SK-N-SH (cell line): ENCODE data around the gene ARHGEF10L. TPM values are rescaled to one million over a fixed set of nuclear protein-coding genes. Genes with fewer than 3 reads are reported as not detected.
A peak's percentile ranks its signal among the peaks of the same experiment; 100 is the strongest.

ENCODE experiments used
- CTCF ChIA-PET: fragments of 300-600, 350-600 bp; formaldehyde crosslinking; extraction: SDS; loops from one replicate; lab custom pipeline; 2021; lab: Yijun Ruan, JAX
- POLR2A ChIA-PET: fragments of 350-600 bp; sonication (Branson Sonifier 250); formaldehyde crosslinking; extraction: SDS; loops from one replicate; lab custom pipeline; 2020; ENCODE audit warnings: antibody characterized with exemption, inconsistent platforms; lab: Yijun Ruan, JAX
- DNase-seq: peaks from one replicate; pipeline ENCODE4 v3.0.0; 2012
- H2AFZ ChIP-seq: fragments of 200-600 bp; sonication (generic); 2 replicates; pipeline ENCODE4 v1.8.1; 2016; ENCODE audit warnings: antibody characterized with exemption, mild to moderate bottlenecking, low read depth
- H3F3A ChIP-seq: fragments of 200-600 bp; sonication (generic); replicated peaks from 2 replicates; pipeline ENCODE3; 2016; ENCODE audit warnings: antibody characterized with exemption, mild to moderate bottlenecking; ENCODE audit not compliant: insufficient read depth
- H3K27ac ChIP-seq, 2 experiments: fragments of 200-500 bp in 1 of 2; fragments of 200-600 bp in 1 of 2; sonication (Bioruptor generic) in 1 of 2; sonication (generic), shearing (Covaris generic) in 1 of 2; 2 replicates each; pipeline versions ENCODE4 v1.5.1 to v1.6.1; 2014 to 2016; ENCODE audit warnings: low read depth in 2 of 2, inconsistent platforms in 1 of 2, low read length in 1 of 2, mild to moderate bottlenecking in 1 of 2, mixed read lengths in 1 of 2
- H3K27me3 ChIP-seq: fragments of 200-600 bp; sonication (generic), shearing (Covaris generic); 2 replicates; pipeline ENCODE4 v1.6.1; 2016; ENCODE audit warnings: mixed run types; ENCODE audit not compliant: insufficient read depth
- H3K36me3 ChIP-seq, 2 experiments: fragments of 200-500 bp in 1 of 2; fragments of 200-600 bp in 1 of 2; sonication (Bioruptor generic) in 1 of 2; sonication (generic) in 1 of 2; replicated peaks in 1 of 2; 2 replicates each; pipeline versions ENCODE3 to v1.5.1; 2014 to 2016; ENCODE audit warnings: low read length in 1 of 2, mild to moderate bottlenecking in 1 of 2; ENCODE audit not compliant: insufficient read depth in 2 of 2, control insufficient read depth in 1 of 2
- H3K4me1 ChIP-seq, 2 experiments: fragments of 200-500 bp in 1 of 2; fragments of 200-600 bp in 1 of 2; sonication (Bioruptor generic) in 1 of 2; sonication (generic), shearing (Covaris generic) in 1 of 2; 2 replicates each; pipeline versions ENCODE4 v1.5.1 to v1.6.1; 2014 to 2016; ENCODE audit warnings: low read depth in 1 of 2, low read length in 1 of 2, mixed run types in 1 of 2; ENCODE audit not compliant: insufficient read depth in 2 of 2, control insufficient read depth in 1 of 2
- H3K4me2 ChIP-seq: fragments of 200-600 bp; sonication (generic), shearing (Covaris generic); 2 replicates; pipeline ENCODE4 v1.6.1; 2017; ENCODE audit warnings: mixed run types
- H3K4me3 ChIP-seq, 2 experiments: fragments of 200-500 bp in 1 of 2; fragments of 200-600 bp in 1 of 2; sonication (Bioruptor generic) in 1 of 2; sonication (generic), shearing (Covaris generic) in 1 of 2; 2 replicates each; pipeline versions ENCODE4 v1.5.1 to v1.8.1; 2014 to 2016; ENCODE audit warnings: low read depth in 2 of 2, inconsistent platforms in 1 of 2, low read length in 1 of 2, mild to moderate bottlenecking in 1 of 2, mixed read lengths in 1 of 2, moderate library complexity in 1 of 2
- H3K79me2 ChIP-seq: fragments of 200-600 bp; sonication (generic); 2 replicates; pipeline ENCODE4 v1.8.1; 2017; ENCODE audit warnings: mild to moderate bottlenecking; ENCODE audit not compliant: insufficient read depth
- H3K9ac ChIP-seq: fragments of 200-600 bp; sonication (generic); 2 replicates; pipeline ENCODE4 v1.6.1; 2017; ENCODE audit warnings: mixed run types
- H3K9me2 ChIP-seq: fragments of 200-600 bp; sonication (generic); 2 replicates; pipeline ENCODE4 v1.6.1; 2017; ENCODE audit warnings: mixed run types
- H3K9me3 ChIP-seq: fragments of 200-600 bp; sonication (generic); 2 replicates; pipeline ENCODE4 v1.6.1; 2017; ENCODE audit warnings: mixed run types, mild to moderate bottlenecking, moderate library complexity
- H4K20me1 ChIP-seq: fragments of 200-600 bp; sonication (generic); 2 replicates; pipeline ENCODE4 v1.6.1; 2017; ENCODE audit warnings: mild to moderate bottlenecking, mixed run types; ENCODE audit not compliant: insufficient read depth
- CHD2 ChIP-seq: fragments of 150-350 bp; IDR thresholded peaks from 2 replicates; pipeline ENCODE4 v1.6.1; 2018; ENCODE audit warnings: low read length; ENCODE audit not compliant: partially characterized antibody
- CTCF ChIP-seq: fragments of 200-600 bp; sonication (generic); IDR thresholded peaks from 2 replicates; pipeline ENCODE4 v1.6.1; 2017; ENCODE audit warnings: antibody characterized with exemption, mild to moderate bottlenecking, moderate library complexity
- EP300 ChIP-seq, 2 experiments: IDR thresholded peaks; 2 replicates each; pipeline versions ENCODE4 v1.4.0 to v1.6.1; 2012; ENCODE audit warnings: borderline replicate concordance in 1 of 2, low read depth in 1 of 2, low read length in 1 of 2
- FOXM1 ChIP-seq: IDR thresholded peaks from 2 replicates; pipeline ENCODE4 v1.4.0; 2012; ENCODE audit warnings: low read depth, mild to moderate bottlenecking
- GATA2 ChIP-seq: sonication (generic); formaldehyde crosslinking; IDR thresholded peaks from 2 replicates; pipeline ENCODE4 v1.5.0; 2020; ENCODE audit warnings: mild to moderate bottlenecking, missing genetic modification reagents
- JUND ChIP-seq: IDR thresholded peaks from 2 replicates; pipeline ENCODE4 v1.4.0; 2012
- MAX ChIP-seq: IDR thresholded peaks from 2 replicates; pipeline ENCODE4 v1.4.0; 2012; ENCODE audit warnings: low read depth
- MXI1 ChIP-seq: IDR thresholded peaks from 2 replicates; pipeline ENCODE4 v1.6.1; 2012; ENCODE audit warnings: mild to moderate bottlenecking, low read depth, low read length, improper control_type of control experiment
- NFIC ChIP-seq: IDR thresholded peaks from 2 replicates; pipeline ENCODE4 v1.4.0; 2012; ENCODE audit warnings: borderline replicate concordance
- NRF1 ChIP-seq: IDR thresholded peaks from 2 replicates; pipeline ENCODE4 v1.6.1; 2012; ENCODE audit warnings: low read depth, mild to moderate bottlenecking, low read length
- RAD21 ChIP-seq: IDR thresholded peaks from 2 replicates; pipeline ENCODE4 v1.6.1; 2012; ENCODE audit warnings: mild to moderate bottlenecking, low read length
- RCOR1 ChIP-seq: fragments of 150-350 bp; IDR thresholded peaks from 2 replicates; pipeline ENCODE4 v1.6.1; 2017; ENCODE audit warnings: antibody characterized with exemption, low read length
- RXRA ChIP-seq: IDR thresholded peaks from 2 replicates; pipeline ENCODE4 v1.4.0; 2012; ENCODE audit warnings: low read depth, mild to moderate bottlenecking, borderline replicate concordance
- SIN3A ChIP-seq: IDR thresholded peaks from 2 replicates; pipeline ENCODE4 v1.6.1; 2012; ENCODE audit warnings: low read depth, mild to moderate bottlenecking, low read length, moderate library complexity, borderline replicate concordance
- SMC3 ChIP-seq: IDR thresholded peaks from 2 replicates; pipeline ENCODE4 v1.6.1; 2012; ENCODE audit warnings: low read depth, low read length, improper control_type of control experiment
- TCF12 ChIP-seq: IDR thresholded peaks from 2 replicates; pipeline ENCODE4 v1.4.0; 2012
- TEAD4 ChIP-seq: IDR thresholded peaks from 2 replicates; pipeline ENCODE4 v1.4.0; 2012; ENCODE audit warnings: mild to moderate bottlenecking, borderline replicate concordance; ENCODE audit not compliant: insufficient read depth
- USF1 ChIP-seq: IDR thresholded peaks from 2 replicates; pipeline ENCODE4 v1.4.0; 2012; ENCODE audit warnings: low read depth, borderline replicate concordance
- USF2 ChIP-seq: fragments of 150-350 bp; IDR thresholded peaks from 2 replicates; pipeline ENCODE4 v1.6.1; 2017; ENCODE audit warnings: antibody characterized with exemption, low read length, low read depth, borderline replicate concordance
- ZBTB33 ChIP-seq: IDR thresholded peaks from 2 replicates; pipeline ENCODE4 v1.4.0; 2012; ENCODE audit warnings: low read depth, borderline replicate concordance
- WGBS: methylation state at CpG from one replicate; pipeline ENCODE4 v1.1.6; 2017; ENCODE audit warnings: low lambda C conversion rate; 5-methylcytosine and 5-hydroxymethylcytosine counted together
- polyA plus RNA-seq, 3 experiments: library from polyadenylated mRNA; depleted of rRNA; stranded (reverse); fragments of >200 nt; gene quantifications; 2 replicates each; pipeline ENCODE4 v1.2.3, GENCODE V29; 2012

The ARHGEF10L gene
- polyA plus RNA-seq, 1 of the 3 experiments (the other 2 are of a cell fraction) = 12.5 TPM

GRCh38 chr1:17567582-17567981 is 28.1 kb downstream of the ARHGEF10L start:
- H3K9ac ChIP-seq = no peak overlapping the region
- H3K9me3 ChIP-seq = no peaks in the 10 kb centered on the region
- ChIA-PET POLR2A (no interaction called here), CTCF (interaction anchor here (0.8 to 3.5 kb wide), 6 partner anchors 16 to 161 kb away, joined by 3 to 14 read pairs (median 4); no protein-coding TSS in a partner anchor)
- WGBS = 70% methylated on average over 2 of the region's 6 CpGs
- H3K36me3 ChIP-seq = no peaks in the 10 kb centered on the region
- peak overlapping the region in 1 of 2 experiments; percentile 99; a peak in 1 of 4 replicates for H3K27ac ChIP-seq
- no peak overlapping the region for H2AFZ ChIP-seq
- H3K4me3 ChIP-seq = no peak overlapping the region
- peaks cover 13% of the 10 kb centered on the region for H3F3A ChIP-seq
- TF ChIP-seq CHD2 (no peak), MAX (no peak), GATA2 (CRISPR knock-in tag) (no peak), RAD21 (no peak), EP300 (IDR thresholded peaks at IDR 0.05; ENCODE audit: borderline replicate concordance in 1 of 2, low read depth in 1 of 2, low read length in 1 of 2) (no peak), RCOR1 (no peak), SMC3 (no peak), TEAD4 (no peak)
- TF ChIP-seq, all 33 proteins: peak for 0
- no peak overlapping the region for H3K4me2 ChIP-seq
- H3K9me2 ChIP-seq = no peaks in the 10 kb centered on the region
- no peaks in the 10 kb centered on the region for H3K27me3 ChIP-seq
- peaks cover 12 to 42% of the 10 kb centered on the region in 2 experiments; a peak in 3 of 4 replicates for H3K4me1 ChIP-seq
- no peaks in the 10 kb centered on the region for H4K20me1 ChIP-seq
- no peak for DNase-seq
- peaks cover 59% of the 10 kb centered on the region for H3K79me2 ChIP-seq

- H3K36me3 ChIP-seq = no peaks in the 10 kb centered on the region
- H3K27ac ChIP-seq = peak overlapping the region in 1 of 2 experiments; percentile 99; a peak in 2 of 4 replicates
- no peaks in the 10 kb centered on the region for H3K9me3 ChIP-seq
- no peak for DNase-seq
- H4K20me1 ChIP-seq = no peaks in the 10 kb centered on the region
- H3F3A ChIP-seq = peaks cover 13% of the 10 kb centered on the region
- ChIA-PET POLR2A (interaction anchor here (1.4 kb wide), 1 partner anchor 20 kb away, joined by 3 read pairs; no protein-coding TSS in a partner anchor), CTCF (interaction anchor here (0.8 to 3.5 kb wide), 9 partner anchors 11 to 162 kb away, joined by 3 to 14 read pairs (median 3); no protein-coding TSS in a partner anchor)
- no peak overlapping the region for H3K4me3 ChIP-seq
- H3K4me2 ChIP-seq = no peak overlapping the region
- H3K27me3 ChIP-seq = no peaks in the 10 kb centered on the region
- WGBS = 83% methylated on average over 9 of the region's 11 CpGs
- no peaks in the 10 kb centered on the region for H3K9me2 ChIP-seq
- peaks cover 12 to 47% of the 10 kb centered on the region in 2 experiments; a peak in 3 of 4 replicates for H3K4me1 ChIP-seq
- no peak overlapping the region for H3K9ac ChIP-seq
- no peak overlapping the region for H2AFZ ChIP-seq
- peaks cover 56% of the 10 kb centered on the region for H3K79me2 ChIP-seq
- TF ChIP-seq ZBTB33 (no peak), RCOR1 (no peak), SIN3A (no peak), RXRA (no peak), TCF12 (no peak), NFIC (no peak), MXI1 (no peak), FOXM1 (no peak), MAX (no peak), JUND (no peak), NRF1 (no peak), USF1 (no peak), USF2 (no peak), CTCF (no peak)
Measured at GRCh38 chr1:17568014-17568900, 28.8 kb downstream of the ARHGEF10L start.
